GM12874 (cell line): ENCODE data around the gene TXNRD1.

Experiments
- TF ChIP-seq, protein P1 (sequence below): IDR thresholded peaks from 2 replicates; pipeline ENCODE4 v1.5.1; 2011; ENCODE audit warnings: low read depth, mild to moderate bottlenecking, control low read depth, low read length, moderate library complexity; ENCODE audit not compliant: insufficient read depth

Gene TXNRD1

DNA sequence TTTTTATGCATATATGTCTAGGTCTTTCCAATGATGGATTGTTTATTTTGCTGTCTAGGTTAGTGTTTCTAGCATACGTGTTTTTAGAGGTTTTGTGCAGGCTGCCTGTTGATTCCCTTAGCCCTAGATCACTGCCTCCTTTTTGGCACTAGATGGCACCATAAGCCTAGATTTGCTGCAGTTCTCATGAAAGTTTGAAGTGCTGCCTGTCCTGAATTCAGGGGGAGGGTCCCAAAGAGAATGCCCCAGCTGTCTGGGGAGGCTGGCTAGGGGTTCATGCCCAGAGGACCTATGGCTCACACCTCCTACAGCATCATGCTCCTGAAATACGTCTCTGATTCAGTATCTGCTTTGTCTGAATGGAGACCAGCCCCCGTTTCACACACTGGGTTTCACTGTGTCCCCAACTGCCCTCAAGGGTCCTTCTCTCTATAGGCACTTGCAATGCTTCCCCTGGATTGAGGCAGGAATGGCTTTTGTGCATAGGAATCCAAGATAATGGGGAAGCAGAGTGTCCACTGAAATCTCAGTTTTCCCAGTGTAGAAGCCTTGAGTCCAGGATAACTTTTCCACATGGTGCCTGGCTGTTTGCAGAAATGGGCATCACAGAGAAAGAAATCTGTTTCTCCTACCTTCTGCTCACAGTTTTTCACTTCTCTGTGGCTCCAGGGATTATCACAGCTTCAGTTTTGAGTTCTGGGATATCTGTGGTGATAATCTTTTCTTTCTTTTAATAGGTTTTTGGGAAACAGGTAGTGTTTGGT is 14.2 kb upstream of the TXNRD1 start:
- TF ChIP-seq, protein P1, sequence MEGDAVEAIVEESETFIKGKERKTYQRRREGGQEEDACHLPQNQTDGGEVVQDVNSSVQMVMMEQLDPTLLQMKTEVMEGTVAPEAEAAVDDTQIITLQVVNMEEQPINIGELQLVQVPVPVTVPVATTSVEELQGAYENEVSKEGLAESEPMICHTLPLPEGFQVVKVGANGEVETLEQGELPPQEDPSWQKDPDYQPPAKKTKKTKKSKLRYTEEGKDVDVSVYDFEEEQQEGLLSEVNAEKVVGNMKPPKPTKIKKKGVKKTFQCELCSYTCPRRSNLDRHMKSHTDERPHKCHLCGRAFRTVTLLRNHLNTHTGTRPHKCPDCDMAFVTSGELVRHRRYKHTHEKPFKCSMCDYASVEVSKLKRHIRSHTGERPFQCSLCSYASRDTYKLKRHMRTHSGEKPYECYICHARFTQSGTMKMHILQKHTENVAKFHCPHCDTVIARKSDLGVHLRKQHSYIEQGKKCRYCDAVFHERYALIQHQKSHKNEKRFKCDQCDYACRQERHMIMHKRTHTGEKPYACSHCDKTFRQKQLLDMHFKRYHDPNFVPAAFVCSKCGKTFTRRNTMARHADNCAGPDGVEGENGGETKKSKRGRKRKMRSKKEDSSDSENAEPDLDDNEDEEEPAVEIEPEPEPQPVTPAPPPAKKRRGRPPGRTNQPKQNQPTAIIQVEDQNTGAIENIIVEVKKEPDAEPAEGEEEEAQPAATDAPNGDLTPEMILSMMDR: peak; percentile 77

DNA sequence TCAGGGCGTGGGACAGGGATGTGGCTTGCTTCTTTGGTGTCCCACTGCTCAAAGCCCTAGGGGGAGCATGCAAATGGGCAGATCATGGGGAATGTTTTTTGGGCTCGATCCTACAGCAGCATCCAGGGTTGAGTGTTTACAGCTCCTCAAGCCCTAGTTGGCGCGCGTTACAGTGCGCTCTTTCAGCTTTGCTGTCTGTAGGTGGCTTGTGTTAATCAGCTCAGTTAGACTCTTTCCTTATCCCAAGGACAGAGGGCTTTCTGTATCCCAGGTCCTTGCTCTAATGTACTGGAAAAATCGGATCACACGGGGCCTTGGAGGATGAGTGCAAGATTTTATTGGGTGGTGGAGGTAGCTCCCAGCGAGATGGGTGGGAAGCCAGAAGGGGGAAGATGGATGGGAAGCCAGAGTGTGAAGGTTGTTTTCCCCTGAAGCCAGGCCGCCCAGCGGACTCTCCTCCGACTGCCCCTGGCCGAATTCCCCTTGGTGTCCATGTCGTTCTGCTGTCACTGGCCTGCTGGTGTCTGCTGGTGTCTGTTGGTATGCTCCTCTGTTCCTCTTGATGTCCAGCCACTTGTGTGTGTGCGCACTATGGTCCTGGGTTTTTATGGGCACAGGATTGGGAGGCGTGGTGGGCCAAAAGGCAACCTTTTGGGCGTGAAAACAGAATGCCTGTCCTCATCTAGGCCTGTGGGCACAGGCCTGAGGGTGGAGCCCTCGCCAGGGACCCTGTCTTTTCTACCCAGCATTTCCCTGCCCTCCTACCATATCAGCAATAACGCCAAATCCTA is 10.7 kb upstream of the TXNRD1 start:
- TF ChIP-seq, protein P1: no peak

DNA sequence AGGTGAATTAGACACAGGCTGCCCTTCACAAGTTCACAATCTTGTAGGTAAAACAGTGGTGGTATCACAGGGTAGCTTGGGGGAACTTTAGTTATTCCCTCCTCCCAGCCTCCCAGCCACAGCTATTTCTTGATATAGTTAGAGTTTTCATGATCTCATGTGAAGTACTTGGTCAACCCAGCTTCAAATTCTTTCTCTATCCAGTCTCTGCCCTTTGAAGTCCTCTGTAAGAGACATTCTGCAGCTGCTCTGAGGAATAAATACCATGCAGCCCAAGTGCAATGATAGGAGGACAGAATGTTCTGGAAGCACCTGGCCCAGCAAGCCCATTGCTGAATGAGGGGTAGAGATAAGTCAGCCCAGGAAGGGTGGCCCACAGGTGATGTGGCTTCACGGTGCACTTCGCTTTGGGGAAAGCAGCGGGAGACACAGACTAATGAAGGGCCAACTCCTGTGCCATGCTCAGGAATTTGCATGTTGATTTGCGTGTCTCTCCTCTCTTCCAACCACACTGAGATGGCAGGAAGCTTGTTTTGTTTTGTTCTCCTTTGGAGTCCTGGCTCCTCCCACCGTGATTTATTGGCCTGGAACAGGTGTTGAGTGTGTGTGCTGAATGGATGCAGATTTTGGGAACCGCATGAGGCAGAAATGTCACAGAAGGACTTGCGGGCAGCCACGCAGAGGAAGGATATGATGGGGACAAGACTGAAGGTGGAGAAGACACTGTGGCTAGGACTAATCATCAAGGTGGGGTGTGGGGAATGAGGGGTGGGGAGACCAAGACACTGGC is 8.0 kb upstream of the TXNRD1 start:
- TF ChIP-seq, protein P1: no peak

DNA sequence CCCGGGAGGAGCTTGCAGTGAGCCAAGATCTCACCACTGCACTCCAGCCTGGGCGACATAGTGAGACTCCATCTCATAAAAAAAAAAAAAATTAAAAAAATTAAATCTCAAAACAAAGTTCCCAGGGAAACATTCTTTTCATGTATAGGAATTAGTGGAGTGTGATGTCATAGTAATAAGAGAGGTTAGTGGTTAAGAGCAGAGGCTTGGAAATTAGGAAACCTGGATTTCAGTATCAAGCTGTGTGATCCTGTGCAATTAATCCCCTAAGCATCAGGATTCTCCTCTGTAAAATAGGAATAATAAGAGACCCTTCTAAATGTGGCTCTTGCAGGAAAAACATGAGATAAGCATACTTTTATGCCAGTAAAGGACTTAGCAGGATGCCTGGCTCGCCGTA is 3.1 kb upstream of the TXNRD1 start:
- TF ChIP-seq, protein P1: no peak

DNA sequence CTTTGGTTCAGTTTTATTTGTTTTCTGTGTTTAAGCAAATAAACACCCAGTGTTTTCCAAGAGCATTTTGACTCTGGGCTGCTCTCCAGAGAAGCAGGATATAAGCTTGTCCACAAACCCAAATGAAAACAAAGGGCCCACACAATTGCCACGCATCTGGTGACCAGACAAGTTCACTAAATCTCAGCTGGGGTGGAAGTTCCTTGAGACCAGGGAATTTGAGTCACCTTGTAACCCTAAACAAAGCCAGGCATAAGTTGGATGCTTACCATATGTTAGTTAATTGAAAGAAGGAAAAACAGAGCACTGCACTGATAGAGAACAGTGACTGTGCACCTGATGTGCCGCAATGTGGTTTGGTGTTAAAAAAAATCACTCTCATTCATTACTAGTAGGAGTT is 1.6 kb upstream of the TXNRD1 start:
- TF ChIP-seq, protein P1: no peak

DNA sequence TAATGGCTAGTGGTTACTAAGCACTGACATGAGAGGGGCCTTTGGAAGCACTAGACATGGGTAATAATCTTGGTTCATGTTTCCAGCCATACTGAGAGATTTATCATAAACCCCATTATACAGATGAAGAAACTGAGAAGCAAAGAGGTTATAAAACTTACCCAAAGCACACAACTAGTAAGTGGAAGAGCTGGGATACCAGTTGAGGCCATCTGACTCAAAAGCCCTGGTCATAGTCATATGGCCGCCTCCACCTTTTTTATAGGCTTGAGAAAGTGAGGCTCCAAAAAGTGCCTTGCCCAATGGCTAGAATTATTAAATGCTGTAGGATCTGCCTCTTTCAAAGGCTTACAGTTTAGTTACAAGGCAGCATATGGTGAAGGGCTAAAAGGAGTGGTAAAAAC is 944 bp downstream of the TXNRD1 start:
- TF ChIP-seq, protein P1: no peak

DNA sequence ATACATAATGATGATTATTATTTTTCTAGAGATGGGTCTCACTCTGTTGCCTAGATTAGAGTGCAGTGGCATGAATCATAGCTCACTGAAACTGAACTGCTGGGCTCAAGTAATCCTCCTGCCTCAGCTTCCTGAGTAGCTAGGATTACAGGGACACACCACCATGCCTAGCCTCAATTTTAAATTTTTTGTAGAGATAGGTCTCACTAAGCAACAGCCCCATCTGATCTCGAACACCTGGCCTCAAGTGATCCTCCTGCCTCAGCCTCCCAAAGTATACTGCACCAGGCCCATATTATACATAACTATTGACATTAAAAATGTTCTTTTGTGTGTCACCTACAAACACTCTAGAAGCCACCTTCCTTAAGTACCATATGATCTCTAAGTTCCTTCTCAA is 3.4 kb downstream of the TXNRD1 start:
- TF ChIP-seq, protein P1: no peak
